Measurements from ENCODE around the gene UBIAD1. TPM values are rescaled to one million over a fixed set of nuclear protein-coding genes. Genes with fewer than 3 reads are reported as not detected.
"Not testable (repeated sequence)": the region's sequence is repeated elsewhere in the genome, so short reads cannot be mapped to it uniquely, and the experiment has no call there.

UBIAD1 gene
- total RNA-seq, 2 experiments from 2014 or later = 22.7 to 28.9 TPM

- BruUV-seq (replicated peaks) = no TSS peak
- Histone ChIP-seq H3K36me3 (ENCODE audit: insufficient read depth, low read length) (no peaks in the 10 kb centered on the region), H3K79me2 (ENCODE audit: insufficient read depth, low read depth, low read length) (no peaks in the 10 kb centered on the region), H4K20me1 (ENCODE audit: insufficient read depth, low read length) (no peaks in the 10 kb centered on the region), H3K9me2 (ENCODE audit: insufficient read depth, low read length) (no peaks in the 10 kb centered on the region), H3K4me3 (ENCODE audit: low read depth, low read length, poor library complexity, severe bottlenecking) (no peak overlapping the region), H3K27ac (ENCODE audit: low read depth, low read length, poor library complexity, severe bottlenecking) (no peak overlapping the region), H3K4me1 (ENCODE audit: insufficient read depth, low read length, poor library complexity, severe bottlenecking) (no peaks in the 10 kb centered on the region), H3K9me3 (ENCODE audit: low read length) (no peaks in the 10 kb centered on the region), H2AFZ (ENCODE audit: low read length) (no peak overlapping the region), H3K4me2 (ENCODE audit: low read length) (no peak overlapping the region)
- CTCF ChIA-PET (ENCODE audit: unreplicated experiment) = no interaction called here
- POLR2A ChIA-PET = interaction anchor here (1.1 kb wide), 1 partner anchor 10 kb away, joined by 3 read pairs; no protein-coding TSS in a partner anchor
- no peak for DNase-seq (ENCODE audit: low spot score)
- TF ChIP-seq EZH2phosphoT487 (IDR thresholded peaks at IDR 0.05; ENCODE audit: borderline replicate concordance, low read depth, low read length) (no peak), CTCF (conservative IDR thresholded peaks at IDR 0.05; ENCODE audit: low read length) (no peak)
- intact Hi-C loops (cut with micrococcal nuclease; ENCODE audit: unreplicated experiment) = no loop called here
Observed at GRCh38 chr1:11302366-11302765, 29.4 kb downstream of the UBIAD1 start.

GRCh38 chr1:11305516-11305915, 32.5 kb downstream of the UBIAD1 start:
- H3K4me3 ChIP-seq (ENCODE audit: low read depth, low read length, poor library complexity, severe bottlenecking); intact Hi-C loops (cut with micrococcal nuclease; ENCODE audit: unreplicated experiment); BruUV-seq (replicated peaks); H4K20me1 ChIP-seq (ENCODE audit: insufficient read depth, low read length); H3K27ac ChIP-seq (ENCODE audit: low read depth, low read length, poor library complexity, severe bottlenecking); H3K4me1 ChIP-seq (ENCODE audit: insufficient read depth, low read length, poor library complexity, severe bottlenecking); H3K36me3 ChIP-seq (ENCODE audit: insufficient read depth, low read length); H3K4me2 ChIP-seq (ENCODE audit: low read length); H3K9me3 ChIP-seq (ENCODE audit: low read length); POLR2A ChIA-PET; H3K9me2 ChIP-seq (ENCODE audit: insufficient read depth, low read length); H3K79me2 ChIP-seq (ENCODE audit: insufficient read depth, low read depth, low read length); DNase-seq (ENCODE audit: low spot score); CTCF ChIA-PET (ENCODE audit: unreplicated experiment); H2AFZ ChIP-seq (ENCODE audit: low read length): not testable (repeated sequence)

DNA sequence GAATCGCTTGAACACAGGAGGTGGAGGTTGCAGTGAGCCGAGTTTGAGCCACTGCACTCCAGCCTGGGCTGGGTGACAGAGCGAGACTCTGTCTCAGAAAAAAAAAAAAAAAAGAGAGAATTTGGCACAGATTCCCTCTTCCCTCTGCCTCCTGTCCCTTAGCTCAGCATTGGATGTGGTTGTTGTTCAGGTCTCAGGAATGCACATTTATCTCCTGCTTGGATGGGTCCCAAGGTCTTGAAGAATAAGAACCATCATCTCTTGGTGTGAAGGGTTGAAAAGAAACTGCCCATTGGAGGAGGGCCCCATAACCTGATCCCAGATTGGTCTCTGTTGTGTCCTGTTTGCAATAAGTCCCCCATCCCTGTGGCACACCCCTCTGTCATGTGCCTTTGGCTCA, 34.9 kb downstream of the UBIAD1 start:
- H3K36me3 ChIP-seq (ENCODE audit: insufficient read depth, low read length) = no peaks in the 10 kb centered on the region
- BruUV-seq (replicated peaks) = no TSS peak
- intact Hi-C loops (cut with micrococcal nuclease; ENCODE audit: unreplicated experiment) = no loop called here
- H3K9me3 ChIP-seq (ENCODE audit: low read length) = no peaks in the 10 kb centered on the region
- H3K4me1 ChIP-seq (ENCODE audit: insufficient read depth, low read length, poor library complexity, severe bottlenecking) = no peaks in the 10 kb centered on the region
- H3K27ac ChIP-seq (ENCODE audit: low read depth, low read length, poor library complexity, severe bottlenecking) = no peak overlapping the region
- no peaks in the 10 kb centered on the region for H4K20me1 ChIP-seq (ENCODE audit: insufficient read depth, low read length)
- H3K9me2 ChIP-seq (ENCODE audit: insufficient read depth, low read length) = no peaks in the 10 kb centered on the region
- H3K4me3 ChIP-seq (ENCODE audit: low read depth, low read length, poor library complexity, severe bottlenecking) = no peak overlapping the region
- no peak overlapping the region for H3K4me2 ChIP-seq (ENCODE audit: low read length)
- TF ChIP-seq EZH2phosphoT487 (IDR thresholded peaks at IDR 0.05; ENCODE audit: borderline replicate concordance, low read depth, low read length) = no peak
- no peak for TF ChIP-seq CTCF (conservative IDR thresholded peaks at IDR 0.05; ENCODE audit: low read length)
- ChIA-PET CTCF (ENCODE audit: unreplicated experiment) (no interaction called here), POLR2A (no interaction called here)
- no peak overlapping the region for H2AFZ ChIP-seq (ENCODE audit: low read length)
- H3K79me2 ChIP-seq (ENCODE audit: insufficient read depth, low read depth, low read length) = no peaks in the 10 kb centered on the region
- no peak for DNase-seq (ENCODE audit: low spot score)

All from OCI-LY7 (cell line).